ENCODE data around the gene HTRA1.

HTRA1 gene

GRCh38 chr10:122474131-122474818, 12.9 kb downstream of the HTRA1 start:
- TF ChIP-seq, protein P1, sequence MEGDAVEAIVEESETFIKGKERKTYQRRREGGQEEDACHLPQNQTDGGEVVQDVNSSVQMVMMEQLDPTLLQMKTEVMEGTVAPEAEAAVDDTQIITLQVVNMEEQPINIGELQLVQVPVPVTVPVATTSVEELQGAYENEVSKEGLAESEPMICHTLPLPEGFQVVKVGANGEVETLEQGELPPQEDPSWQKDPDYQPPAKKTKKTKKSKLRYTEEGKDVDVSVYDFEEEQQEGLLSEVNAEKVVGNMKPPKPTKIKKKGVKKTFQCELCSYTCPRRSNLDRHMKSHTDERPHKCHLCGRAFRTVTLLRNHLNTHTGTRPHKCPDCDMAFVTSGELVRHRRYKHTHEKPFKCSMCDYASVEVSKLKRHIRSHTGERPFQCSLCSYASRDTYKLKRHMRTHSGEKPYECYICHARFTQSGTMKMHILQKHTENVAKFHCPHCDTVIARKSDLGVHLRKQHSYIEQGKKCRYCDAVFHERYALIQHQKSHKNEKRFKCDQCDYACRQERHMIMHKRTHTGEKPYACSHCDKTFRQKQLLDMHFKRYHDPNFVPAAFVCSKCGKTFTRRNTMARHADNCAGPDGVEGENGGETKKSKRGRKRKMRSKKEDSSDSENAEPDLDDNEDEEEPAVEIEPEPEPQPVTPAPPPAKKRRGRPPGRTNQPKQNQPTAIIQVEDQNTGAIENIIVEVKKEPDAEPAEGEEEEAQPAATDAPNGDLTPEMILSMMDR (conservative IDR thresholded peaks at IDR 0.05), result no peak
- TF ChIP-seq ZFX (IDR thresholded peaks at IDR 0.05), result no peak
- H3K27ac ChIP-seq, result no peak overlapping the region

DNA sequence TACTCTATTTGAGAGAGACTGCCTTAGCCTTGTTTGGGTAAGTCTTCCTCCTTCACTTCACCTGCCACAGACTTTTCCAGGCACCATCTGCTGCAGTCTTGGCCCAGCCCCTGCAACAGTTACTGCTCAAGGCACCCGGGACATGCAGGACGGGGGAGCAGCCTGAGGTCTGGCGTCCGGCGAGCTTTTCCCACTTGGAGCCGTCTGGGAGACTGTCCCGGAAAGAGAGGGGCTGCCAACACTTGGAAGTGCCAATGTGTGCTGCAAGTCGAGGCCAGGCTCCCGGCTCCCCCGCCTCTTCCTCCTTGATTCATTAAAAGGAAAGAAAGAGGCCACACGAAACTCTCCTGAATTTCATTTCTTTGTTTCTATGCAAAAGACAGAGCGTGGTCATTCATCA, 13.7 kb downstream of the HTRA1 start:
- TF ChIP-seq ZFX (IDR thresholded peaks at IDR 0.05), result no peak
- TF ChIP-seq, protein P1 (conservative IDR thresholded peaks at IDR 0.05), result no peak
- H3K27ac ChIP-seq, result no peak overlapping the region

GRCh38 chr10:122475591-122476332, 14.4 kb downstream of the HTRA1 start:
- no peak for TF ChIP-seq ZFX (IDR thresholded peaks at IDR 0.05)
- TF ChIP-seq, protein P1 (conservative IDR thresholded peaks at IDR 0.05), result no peak
- H3K27ac ChIP-seq, result no peak overlapping the region

DNA sequence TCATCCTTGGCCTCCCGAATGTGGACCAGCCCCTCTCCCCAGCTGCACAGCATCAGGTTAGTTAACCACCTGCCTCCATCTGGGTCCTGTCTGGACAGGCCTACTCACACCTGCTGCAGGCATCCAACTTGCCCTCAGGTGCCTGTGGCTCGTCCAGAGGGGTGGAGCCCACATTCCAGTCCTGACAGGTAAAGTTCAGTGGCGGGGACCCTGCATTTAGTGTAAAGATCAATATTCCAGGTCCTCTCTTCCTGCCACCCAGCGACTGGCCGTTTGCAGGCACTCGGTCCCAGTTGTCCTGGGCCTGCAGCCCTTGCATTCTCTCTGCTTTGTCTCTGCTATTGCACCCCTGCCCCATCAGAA, 15.0 kb downstream of the HTRA1 start:
- TF ChIP-seq, protein P1 (conservative IDR thresholded peaks at IDR 0.05), result no peak
- TF ChIP-seq ZFX (IDR thresholded peaks at IDR 0.05), result no peak
- no peak overlapping the region for H3K27ac ChIP-seq

- H3K27ac ChIP-seq, result no peak overlapping the region
- no peak for TF ChIP-seq ZFX (IDR thresholded peaks at IDR 0.05)
- TF ChIP-seq, protein P1 (conservative IDR thresholded peaks at IDR 0.05), result no peak
These were observed 16.1 kb downstream of the HTRA1 start for GRCh38 chr10:122477436-122477835.

DNA sequence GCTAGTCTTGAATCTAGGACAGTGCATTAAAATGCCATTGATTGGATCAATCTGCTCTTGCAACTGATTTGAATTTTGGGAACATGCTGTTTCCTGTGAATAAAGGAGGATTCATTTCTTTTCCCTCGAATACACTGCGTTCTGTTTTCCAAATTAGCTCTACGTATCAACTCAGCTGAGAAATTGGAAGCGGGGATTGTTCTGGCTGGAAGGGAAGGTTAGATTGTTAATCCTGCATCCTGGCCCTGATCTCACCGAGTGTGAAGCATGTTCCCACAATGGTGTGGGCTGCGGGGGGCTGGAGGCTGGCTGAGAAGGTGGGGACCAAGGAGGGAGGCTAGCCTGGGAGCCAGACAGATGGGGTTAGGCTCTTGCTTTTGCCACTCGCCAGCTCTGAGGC, 17.6 kb downstream of the HTRA1 start:
- TF ChIP-seq ZFX (IDR thresholded peaks at IDR 0.05), result no peak
- TF ChIP-seq, protein P1 (conservative IDR thresholded peaks at IDR 0.05), result no peak
- H3K27ac ChIP-seq, result no peak overlapping the region

DNA sequence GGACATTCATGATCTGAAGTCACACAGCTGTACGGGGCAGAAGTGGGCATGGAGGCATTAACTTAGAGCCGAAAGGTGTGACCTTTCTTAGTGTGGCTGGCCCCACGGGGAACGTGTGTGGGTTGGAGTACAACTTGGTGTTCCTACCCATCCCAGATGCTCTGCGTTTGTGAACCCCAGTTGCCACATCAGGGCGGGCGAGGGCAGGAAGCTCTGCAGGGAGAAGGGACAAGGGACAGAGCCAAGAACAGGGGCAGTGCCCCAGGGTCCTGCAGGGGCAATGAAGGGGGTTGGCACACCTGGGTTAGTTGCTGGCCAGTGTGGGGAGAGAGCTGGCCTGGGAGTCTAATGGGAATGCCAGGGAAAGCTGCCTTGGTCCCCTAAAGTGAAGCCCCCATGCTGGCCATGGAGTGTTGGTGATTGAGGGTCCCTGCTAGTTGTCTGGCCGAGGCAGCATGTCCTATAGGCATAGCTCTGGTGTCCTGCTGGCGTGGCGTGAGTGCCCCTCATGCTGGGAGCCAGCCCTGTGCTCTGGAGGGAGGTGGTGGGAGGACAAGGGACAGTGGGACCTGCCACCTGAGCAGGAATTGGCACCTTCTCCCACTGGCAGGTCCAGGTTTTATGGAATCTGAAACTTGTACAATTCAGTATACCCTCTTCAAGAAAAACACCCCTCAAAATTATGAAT, 18.9 kb downstream of the HTRA1 start:
- no peak for TF ChIP-seq ZFX (IDR thresholded peaks at IDR 0.05)
- TF ChIP-seq, protein P1 (conservative IDR thresholded peaks at IDR 0.05), result no peak

More for the DNA sequence above, 18.9 kb downstream of the HTRA1 start:
- no peak overlapping the region for H3K27ac ChIP-seq

Data from C4-2B (cell line).